PC-9 (cell line): ENCODE measurements around the gene ALDH4A1.

ENCODE experiments used
- EZH2 ChIP-seq: fragments of 200-600 bp; sonication (generic); IDR thresholded peaks from 2 replicates; pipeline ENCODE4 v1.8.0; 2017; ENCODE audit warnings: antibody characterized with exemption, low read depth
- TF ChIP-seq, protein P1 (sequence below): fragments of 200-600 bp; sonication (generic); conservative IDR thresholded peaks from 2 replicates; pipeline ENCODE4 v1.6.1; 2017; ENCODE audit warnings: mixed run types, antibody characterized with exemption, mild to moderate bottlenecking, moderate library complexity

DNA sequence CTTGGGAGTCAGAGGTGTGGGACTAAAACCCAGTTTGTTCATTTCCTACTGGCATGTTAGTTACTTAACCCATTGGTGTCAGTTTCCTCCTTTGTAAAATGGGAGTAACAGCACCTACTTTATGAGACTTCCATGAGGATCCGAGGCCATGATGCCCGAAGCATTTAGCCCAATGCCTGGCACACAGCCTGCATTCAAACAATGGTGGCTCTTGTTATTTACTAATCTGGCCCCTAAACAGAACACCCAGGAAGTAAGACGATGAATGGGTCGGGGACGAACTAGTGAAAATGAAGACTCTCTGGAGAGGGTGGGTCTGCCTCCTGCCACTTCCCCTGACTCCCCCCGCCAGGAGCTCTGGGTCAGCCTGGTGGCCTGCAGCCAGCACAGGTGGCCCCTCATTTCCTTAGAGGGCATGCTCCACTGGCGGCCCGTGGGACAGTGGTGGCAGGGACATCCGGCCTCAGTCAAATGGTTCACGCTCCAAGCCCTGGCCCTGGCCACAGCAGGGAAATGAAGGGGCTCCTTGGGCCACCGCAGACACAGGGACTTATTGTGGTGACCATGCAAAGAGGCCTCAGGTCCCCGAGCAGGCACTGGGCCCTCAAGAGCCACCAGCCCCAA is 33.4 kb downstream of the ALDH4A1 start:
- TF ChIP-seq EZH2, result no peak
- TF ChIP-seq, protein P1, sequence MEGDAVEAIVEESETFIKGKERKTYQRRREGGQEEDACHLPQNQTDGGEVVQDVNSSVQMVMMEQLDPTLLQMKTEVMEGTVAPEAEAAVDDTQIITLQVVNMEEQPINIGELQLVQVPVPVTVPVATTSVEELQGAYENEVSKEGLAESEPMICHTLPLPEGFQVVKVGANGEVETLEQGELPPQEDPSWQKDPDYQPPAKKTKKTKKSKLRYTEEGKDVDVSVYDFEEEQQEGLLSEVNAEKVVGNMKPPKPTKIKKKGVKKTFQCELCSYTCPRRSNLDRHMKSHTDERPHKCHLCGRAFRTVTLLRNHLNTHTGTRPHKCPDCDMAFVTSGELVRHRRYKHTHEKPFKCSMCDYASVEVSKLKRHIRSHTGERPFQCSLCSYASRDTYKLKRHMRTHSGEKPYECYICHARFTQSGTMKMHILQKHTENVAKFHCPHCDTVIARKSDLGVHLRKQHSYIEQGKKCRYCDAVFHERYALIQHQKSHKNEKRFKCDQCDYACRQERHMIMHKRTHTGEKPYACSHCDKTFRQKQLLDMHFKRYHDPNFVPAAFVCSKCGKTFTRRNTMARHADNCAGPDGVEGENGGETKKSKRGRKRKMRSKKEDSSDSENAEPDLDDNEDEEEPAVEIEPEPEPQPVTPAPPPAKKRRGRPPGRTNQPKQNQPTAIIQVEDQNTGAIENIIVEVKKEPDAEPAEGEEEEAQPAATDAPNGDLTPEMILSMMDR, result no peak
